AG04449 (cell line): ENCODE data around the gene GNB1.

ENCODE experiments used
- CTCF ChIA-PET: fragments of 350-600 bp; formaldehyde crosslinking; extraction: SDS; loops from one replicate; lab custom pipeline; 2021; ENCODE audit warnings: antibody characterized with exemption; lab: Yijun Ruan, JAX
- POLR2A ChIA-PET: fragments of 400-600, 350-600 bp; formaldehyde crosslinking; extraction: SDS; loops from one replicate; lab custom pipeline; 2020; ENCODE audit warnings: antibody characterized with exemption, inconsistent platforms; lab: Yijun Ruan, JAX
- DNase-seq: peaks from one replicate; pipeline ENCODE4 v3.0.0-alpha.2; 2010; ENCODE audit warnings: low read depth, low spot score
- H3K4me3 ChIP-seq: 2 replicates; pipeline ENCODE4 v1.5.1; 2011; ENCODE audit warnings: low read depth, mild to moderate bottlenecking, control low read depth, low read length
- CTCF ChIP-seq: IDR thresholded peaks from one replicate; pipeline ENCODE4 v1.5.1; 2011; ENCODE audit warnings: mild to moderate bottlenecking, moderate library complexity, low read length, control low read depth, inconsistent platforms; ENCODE audit not compliant: insufficient read depth; ENCODE audit errors: missing control alignments

Gene GNB1

GRCh38 chr1:1922956-1923833 is 32.3 kb upstream of the GNB1 start:
- POLR2A ChIA-PET = no interaction called here
- H3K4me3 ChIP-seq = no peak overlapping the region
- DNase-seq = no peak
- CTCF ChIA-PET = interaction anchor here (1.5 kb wide), 1 partner anchor 122 kb away, joined by 7 read pairs; no protein-coding TSS in a partner anchor
- no peak for TF ChIP-seq CTCF

DNA sequence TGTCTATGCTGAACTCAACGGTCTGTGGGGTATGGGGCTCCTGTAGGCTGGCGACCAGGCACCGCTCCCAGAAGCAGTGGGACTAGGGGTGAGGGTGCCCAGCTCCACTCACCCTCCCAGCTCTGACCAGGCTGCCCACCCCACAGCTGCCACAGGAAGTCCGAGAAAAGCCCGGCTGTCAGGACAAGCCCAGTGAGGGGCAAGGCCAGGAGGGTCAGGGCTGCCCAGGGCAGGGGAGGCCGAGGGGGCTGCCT is 31.7 kb upstream of the GNB1 start:
- CTCF ChIA-PET = no interaction called here
- no peak overlapping the region for H3K4me3 ChIP-seq
- no peak for DNase-seq
- no peak for TF ChIP-seq CTCF
- POLR2A ChIA-PET = no interaction called here

DNA sequence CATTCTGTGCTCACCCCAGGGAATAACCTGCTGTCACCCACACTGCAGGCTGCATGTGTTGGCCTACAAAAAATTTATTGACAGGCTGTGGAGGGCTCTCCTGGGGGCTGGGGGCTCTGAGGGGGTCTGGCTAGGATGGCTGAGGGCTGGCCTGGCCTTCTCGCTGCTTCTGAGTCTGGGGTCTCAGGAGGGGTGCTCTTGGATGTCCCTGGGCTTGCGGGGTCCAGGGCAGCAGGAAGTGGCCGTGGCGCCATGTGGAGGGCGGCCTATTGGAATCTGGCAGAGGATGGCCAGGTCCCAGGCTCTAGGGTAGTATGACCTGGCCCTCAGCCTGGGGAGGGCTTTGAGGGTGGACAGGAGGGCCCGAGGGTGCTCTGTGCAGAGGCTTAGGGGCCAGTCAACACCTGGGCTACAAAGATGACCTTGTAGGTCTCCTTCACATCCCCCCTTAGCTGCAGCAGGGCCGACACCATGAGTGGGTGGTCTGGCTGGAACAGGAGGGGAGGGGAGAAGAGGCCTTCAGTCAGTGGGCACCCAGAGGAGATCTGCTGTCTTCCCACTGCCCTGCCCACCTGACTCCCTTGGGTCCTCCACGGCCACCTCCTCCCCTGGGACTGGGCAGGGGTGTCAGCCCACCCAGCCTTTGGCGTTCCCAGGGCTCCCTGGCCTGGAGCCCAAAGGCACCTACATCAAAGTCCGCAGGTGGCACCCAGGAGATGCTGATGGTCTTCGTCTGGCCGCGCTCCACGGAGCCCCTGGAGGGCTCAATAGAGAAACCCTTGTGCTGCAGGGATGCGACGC is 31.2 kb upstream of the GNB1 start:
- H3K4me3 ChIP-seq = no peak overlapping the region
- CTCF ChIA-PET = interaction anchor here (1.2 kb wide), 1 partner anchor 123 kb away, joined by 3 read pairs; no protein-coding TSS in a partner anchor

GRCh38 chr1:1921459-1921862 is 30.6 kb upstream of the GNB1 start:
- POLR2A ChIA-PET = no interaction called here
- CTCF ChIA-PET = interaction anchor here (1.2 kb wide), 1 partner anchor 124 kb away, joined by 3 read pairs; no protein-coding TSS in a partner anchor
- H3K4me3 ChIP-seq = no peak overlapping the region
- DNase-seq = no peak
- TF ChIP-seq CTCF = no peak

More for the DNA sequence above, 31.2 kb upstream of the GNB1 start:
- DNase-seq = no peak
- POLR2A ChIA-PET = no interaction called here
- TF ChIP-seq CTCF = no peak

DNA sequence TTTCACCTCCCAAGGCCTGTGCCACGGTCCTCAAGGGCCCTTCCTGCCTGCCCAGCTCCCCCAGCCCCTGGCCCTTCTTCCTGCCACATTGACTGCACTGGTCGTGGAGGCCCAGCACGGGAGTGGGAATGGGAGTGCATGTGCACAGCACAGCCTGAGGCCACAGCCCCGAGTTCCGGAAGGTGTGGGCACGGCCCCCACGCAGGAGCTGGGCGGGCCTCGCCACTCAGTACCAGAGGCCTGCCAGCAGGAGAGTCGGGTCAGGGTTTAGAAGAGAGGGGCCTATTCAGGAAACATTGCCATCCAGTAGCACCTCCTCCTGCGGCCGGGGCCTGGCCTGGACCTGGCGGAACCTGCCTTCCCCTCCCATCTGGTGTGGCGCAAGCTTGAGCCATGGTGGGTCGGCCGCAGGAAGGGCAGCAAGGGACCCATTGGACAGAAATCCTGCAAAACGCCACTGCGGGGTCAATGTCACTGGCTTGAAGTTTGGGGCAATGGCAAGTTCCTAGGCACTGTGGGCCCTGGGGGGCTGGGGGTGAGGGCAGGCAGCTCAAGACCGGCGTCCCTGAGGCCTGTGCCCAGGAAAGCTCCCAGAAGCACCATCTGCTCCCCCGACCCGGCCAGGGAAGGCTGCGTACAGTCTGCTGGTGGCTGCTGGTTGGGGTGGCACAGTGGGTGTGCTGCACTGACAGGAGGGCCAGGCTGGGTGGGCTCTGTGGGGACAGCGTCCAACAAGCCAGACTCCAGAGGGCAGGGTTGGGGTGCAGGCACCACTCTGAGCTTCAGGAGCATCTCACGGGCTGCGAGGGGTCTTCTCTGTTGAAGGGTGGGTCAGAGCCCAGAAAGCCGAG is 29.9 kb upstream of the GNB1 start:
- CTCF ChIA-PET = interaction anchor here (1.2 to 1.3 kb wide), 2 partner anchors 12 to 124 kb away, joined by 3 to 4 read pairs; no protein-coding TSS in a partner anchor
- no peak for DNase-seq
- POLR2A ChIA-PET = no interaction called here
- TF ChIP-seq CTCF = no peak
- H3K4me3 ChIP-seq = no peak overlapping the region
